MG63 (cell line): ENCODE data around the gene SLC35F3. TPM values are rescaled to one million over a fixed set of nuclear protein-coding genes. Genes with fewer than 3 reads are reported as not detected.

Source experiments
- DNase-seq: peaks from one replicate; pipeline ENCODE4 v3.0.0-alpha.2; 2020
- H3K27me3 ChIP-seq: fragments of 250-450 bp; sonication (Bioruptor Pico); 2 replicates; pipeline ENCODE4 v1.5.1; 2020; ENCODE audit warnings: mild to moderate bottlenecking, moderate library complexity
- H3K36me3 ChIP-seq: fragments of 250-450 bp; sonication (Bioruptor Pico); 2 replicates; pipeline ENCODE4 v1.5.1; 2020; ENCODE audit warnings: mild to moderate bottlenecking, moderate library complexity
- H3K4me3 ChIP-seq: fragments of 250-450 bp; sonication (Bioruptor Pico); 2 replicates; pipeline ENCODE4 v1.5.1; 2020; ENCODE audit warnings: mild to moderate bottlenecking, moderate library complexity
- H3K9me3 ChIP-seq: fragments of 250-450 bp; sonication (Bioruptor Pico); 2 replicates; pipeline ENCODE4 v1.5.1; 2020; ENCODE audit warnings: mild to moderate bottlenecking, moderate library complexity
- total RNA-seq: library from RNA; depleted of rRNA; stranded (reverse); fragments of >200 nt; shearing (Covaris generic); gene quantifications from 2 replicates; pipeline ENCODE4 v1.2.3, GENCODE V29; 2014; ENCODE audit warnings: low replicate concordance

The SLC35F3 gene
- total RNA-seq, 1 experiment from 2014 or later = 2.5 TPM

- DNase-seq = no peak
- H3K4me3 ChIP-seq = no peak overlapping the region
- H3K36me3 ChIP-seq = no peaks in the 10 kb centered on the region
- no peaks in the 10 kb centered on the region for H3K9me3 ChIP-seq
- H3K27me3 ChIP-seq = no peaks in the 10 kb centered on the region; the same call in 1 of the 2 replicates
Measured at GRCh38 chr1:234315588-234315987, 411.1 kb downstream of the SLC35F3 start.

- H3K27me3 ChIP-seq = no peaks in the 10 kb centered on the region; the same call in 1 of the 2 replicates
- H3K36me3 ChIP-seq = no peaks in the 10 kb centered on the region
- H3K9me3 ChIP-seq = no peaks in the 10 kb centered on the region
- no peak for DNase-seq
- no peak overlapping the region for H3K4me3 ChIP-seq
Measured at GRCh38 chr1:234316486-234316885, 412.0 kb downstream of the SLC35F3 start.

DNA sequence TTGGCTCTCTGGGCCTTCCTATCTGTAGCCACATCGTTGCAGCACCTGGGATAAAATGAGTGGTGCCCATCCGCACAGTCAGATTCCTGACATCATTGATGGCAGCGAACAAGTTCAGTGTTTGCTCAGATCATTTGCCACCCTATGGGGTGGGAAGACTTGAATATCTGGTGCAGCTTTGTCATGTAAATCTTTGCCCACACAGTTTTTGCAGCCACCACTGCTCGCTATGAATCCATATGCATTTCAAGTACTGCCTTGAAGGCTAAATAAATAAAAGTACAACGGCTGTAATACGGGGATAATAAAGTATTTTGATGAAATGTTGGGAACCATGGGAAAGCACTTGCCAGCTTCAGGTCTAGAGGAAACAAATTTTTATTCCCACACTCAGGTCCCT, 412.5 kb downstream of the SLC35F3 start:
- Histone ChIP-seq H3K27me3 (no peaks in the 10 kb centered on the region; the same call in 1 of the 2 replicates), H3K36me3 (no peaks in the 10 kb centered on the region), H3K4me3 (no peak overlapping the region), H3K9me3 (no peaks in the 10 kb centered on the region)
- DNase-seq = no peak

GRCh38 chr1:234320069-234320468, 415.6 kb downstream of the SLC35F3 start:
- H3K27me3 ChIP-seq = peaks cover 1% of the 10 kb centered on the region; the same call in 1 of the 2 replicates
- no peaks in the 10 kb centered on the region for H3K36me3 ChIP-seq
- H3K9me3 ChIP-seq = no peaks in the 10 kb centered on the region
- no peak for DNase-seq
- no peak overlapping the region for H3K4me3 ChIP-seq

- no peaks in the 10 kb centered on the region for H3K9me3 ChIP-seq
- no peak for DNase-seq
- H3K27me3 ChIP-seq = peaks cover 6% of the 10 kb centered on the region; the same call in 1 of the 2 replicates
- no peaks in the 10 kb centered on the region for H3K36me3 ChIP-seq
- no peak overlapping the region for H3K4me3 ChIP-seq
Measured at GRCh38 chr1:234320549-234320948, 416.1 kb downstream of the SLC35F3 start.

- peaks cover 10% of the 10 kb centered on the region; the same call in 1 of the 2 replicates for H3K27me3 ChIP-seq
- no peak for DNase-seq
- H3K4me3 ChIP-seq = no peak overlapping the region
- H3K36me3 ChIP-seq = no peaks in the 10 kb centered on the region
- no peaks in the 10 kb centered on the region for H3K9me3 ChIP-seq
Measured at GRCh38 chr1:234321231-234321630, 416.8 kb downstream of the SLC35F3 start.

GRCh38 chr1:234322097-234322496, 417.6 kb downstream of the SLC35F3 start:
- no peak for DNase-seq
- H3K36me3 ChIP-seq = no peaks in the 10 kb centered on the region
- H3K27me3 ChIP-seq = peaks cover 13% of the 10 kb centered on the region; the same call in 1 of the 2 replicates
- no peak overlapping the region for H3K4me3 ChIP-seq
- no peaks in the 10 kb centered on the region for H3K9me3 ChIP-seq

DNA sequence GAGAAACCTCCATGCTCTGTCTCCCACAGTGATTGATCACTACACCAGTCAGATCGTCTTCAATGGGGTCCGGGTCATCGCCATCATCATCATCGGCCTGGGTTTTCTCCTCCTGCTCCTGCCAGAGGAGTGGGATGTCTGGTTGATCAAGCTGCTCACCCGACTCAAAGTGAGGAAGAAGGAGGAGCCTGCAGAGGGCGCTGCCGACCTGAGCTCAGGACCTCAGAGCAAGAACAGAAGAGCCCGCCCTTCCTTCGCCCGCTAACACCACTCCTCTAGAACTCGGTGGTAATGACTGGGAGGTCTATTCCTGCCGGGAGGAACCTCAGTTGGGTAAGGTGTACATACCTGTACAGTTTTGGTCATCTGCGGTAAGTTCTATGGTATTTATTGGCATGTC, 418.5 kb downstream of the SLC35F3 start:
- no peaks in the 10 kb centered on the region for H3K9me3 ChIP-seq
- peaks cover 13% of the 10 kb centered on the region; the same call in 1 of the 2 replicates for H3K27me3 ChIP-seq
- no peak overlapping the region for H3K4me3 ChIP-seq
- DNase-seq = peak; percentile 36
- no peaks in the 10 kb centered on the region for H3K36me3 ChIP-seq

GRCh38 chr1:234324821-234325220, 420.3 kb downstream of the SLC35F3 start:
- no peak for DNase-seq
- H3K4me3 ChIP-seq = no peak overlapping the region
- no peaks in the 10 kb centered on the region for H3K36me3 ChIP-seq

DNA sequence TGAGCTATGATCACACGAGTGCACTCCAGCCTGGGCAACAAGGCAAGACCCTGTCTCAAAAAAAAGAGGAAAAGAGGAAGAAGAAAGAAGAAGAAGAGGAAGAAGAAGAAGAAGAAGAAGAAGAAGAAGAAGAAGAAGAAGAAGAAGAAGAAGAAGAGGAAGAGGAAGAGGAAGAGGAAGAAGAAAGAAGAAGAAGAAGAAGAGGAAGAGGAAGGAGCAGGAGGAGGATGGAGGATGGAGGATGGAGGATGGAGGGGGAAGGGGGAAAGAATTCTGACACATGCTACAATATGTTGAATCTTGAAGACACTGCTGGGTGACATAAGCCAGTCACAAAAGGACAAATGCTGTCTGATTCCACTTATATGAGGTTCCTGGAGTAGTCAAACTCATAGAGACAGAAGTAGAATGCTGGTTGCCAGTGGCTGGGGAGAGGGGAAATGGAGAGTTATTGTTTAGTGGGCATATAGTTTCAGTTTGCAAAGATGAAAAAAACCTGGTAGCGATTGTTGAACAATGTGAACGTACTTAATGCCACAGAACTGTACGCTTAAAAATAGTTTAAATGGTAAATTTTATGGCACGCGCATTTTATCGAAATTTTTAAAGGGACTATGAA, 421.5 kb downstream of the SLC35F3 start:
- no peak for DNase-seq
- no peaks in the 10 kb centered on the region for H3K9me3 ChIP-seq
- H3K4me3 ChIP-seq = no peak overlapping the region
- H3K27me3 ChIP-seq = peaks cover 13% of the 10 kb centered on the region; the same call in 1 of the 2 replicates
- no peaks in the 10 kb centered on the region for H3K36me3 ChIP-seq

More at GRCh38 chr1:234324821-234325220, 420.3 kb downstream of the SLC35F3 start:
- H3K9me3 ChIP-seq = no peaks in the 10 kb centered on the region
- H3K27me3 ChIP-seq = peaks cover 13% of the 10 kb centered on the region; the same call in 1 of the 2 replicates

DNA sequence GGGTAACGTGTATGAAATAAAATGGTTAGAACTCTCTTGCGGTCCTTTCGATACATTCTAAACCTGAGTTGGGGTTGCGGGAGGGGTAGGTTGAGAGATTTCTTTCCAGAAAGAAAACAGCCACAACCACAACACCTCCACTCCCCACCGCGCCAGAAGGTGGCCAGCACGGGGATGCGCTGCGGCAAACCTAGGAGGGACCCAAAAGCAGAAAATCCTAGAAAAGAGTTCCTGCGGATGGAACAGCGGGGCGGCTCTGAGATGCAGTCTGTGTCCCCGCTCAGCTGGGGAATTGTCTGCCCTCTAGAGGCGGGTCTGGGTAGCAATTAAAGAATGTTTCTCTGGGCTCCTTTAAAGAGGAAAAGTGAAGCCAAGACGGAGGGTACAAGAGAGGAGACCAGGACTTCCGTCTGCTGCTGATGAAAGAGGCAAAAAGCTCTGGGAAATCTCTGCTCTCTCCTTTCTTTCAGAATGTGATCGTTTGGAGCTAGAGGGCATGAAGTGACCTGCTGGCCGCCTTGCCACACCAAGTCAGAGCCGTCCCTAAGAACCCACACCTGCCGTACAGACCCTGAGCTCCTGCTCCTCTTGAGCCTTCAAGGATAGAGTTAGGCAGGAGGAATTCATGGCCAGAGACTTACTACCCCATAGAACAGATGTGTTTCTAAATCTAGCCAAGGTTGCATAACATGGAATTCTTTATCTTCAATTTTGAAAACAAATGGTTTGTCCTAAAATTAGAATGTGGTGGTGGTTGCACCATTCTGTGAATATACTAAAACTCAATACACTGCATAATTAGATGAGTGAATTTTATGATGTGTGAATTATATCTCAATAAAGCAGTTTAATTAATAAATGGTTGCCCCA, 422.3 kb downstream of the SLC35F3 start:
- no peak overlapping the region; the same call in 1 of the 2 replicates for H3K4me3 ChIP-seq
- no peaks in the 10 kb centered on the region for H3K9me3 ChIP-seq
- H3K27me3 ChIP-seq = peaks cover 13% of the 10 kb centered on the region; the same call in 1 of the 2 replicates
- DNase-seq = peak; percentile 60
- H3K36me3 ChIP-seq = no peaks in the 10 kb centered on the region

GRCh38 chr1:234327577-234328164, 423.2 kb downstream of the SLC35F3 start:
- H3K4me3 ChIP-seq = no peak overlapping the region
- H3K9me3 ChIP-seq = no peaks in the 10 kb centered on the region
- DNase-seq = no peak
- no peaks in the 10 kb centered on the region for H3K36me3 ChIP-seq
- H3K27me3 ChIP-seq = peaks cover 13% of the 10 kb centered on the region; the same call in 1 of the 2 replicates

DNA sequence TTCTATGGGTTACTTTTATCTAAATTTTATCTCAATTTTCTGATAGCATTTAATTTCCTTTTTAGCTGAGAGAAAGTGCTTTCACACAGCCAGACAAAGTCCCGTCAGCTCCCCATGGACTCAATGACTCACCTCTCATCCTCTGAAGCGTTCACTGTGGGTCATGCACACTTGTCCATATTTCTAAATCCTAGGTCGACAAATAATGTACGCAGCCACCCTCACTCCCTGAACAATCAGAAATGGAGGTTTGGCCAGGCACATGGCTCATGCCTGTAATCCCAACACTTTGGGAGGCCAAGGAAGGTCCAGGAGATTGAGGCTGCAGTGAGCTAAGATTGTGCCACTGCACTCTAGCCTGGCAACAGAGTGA, 426.4 kb downstream of the SLC35F3 start:
- Histone ChIP-seq H3K36me3 (no peaks in the 10 kb centered on the region), H3K9me3 (peaks cover 2% of the 10 kb centered on the region; the same call in 1 of the 2 replicates), H3K4me3 (no peak overlapping the region), H3K27me3 (0 out of 2 replicates have a peak, but pooled peaks cover 5% of the 10 kb centered on the region)
- no peak for DNase-seq

GRCh38 chr1:234331507-234331906, 427.0 kb downstream of the SLC35F3 start:
- DNase-seq = peak; percentile 33
- H3K27me3 ChIP-seq = no peaks in the 10 kb centered on the region

DNA sequence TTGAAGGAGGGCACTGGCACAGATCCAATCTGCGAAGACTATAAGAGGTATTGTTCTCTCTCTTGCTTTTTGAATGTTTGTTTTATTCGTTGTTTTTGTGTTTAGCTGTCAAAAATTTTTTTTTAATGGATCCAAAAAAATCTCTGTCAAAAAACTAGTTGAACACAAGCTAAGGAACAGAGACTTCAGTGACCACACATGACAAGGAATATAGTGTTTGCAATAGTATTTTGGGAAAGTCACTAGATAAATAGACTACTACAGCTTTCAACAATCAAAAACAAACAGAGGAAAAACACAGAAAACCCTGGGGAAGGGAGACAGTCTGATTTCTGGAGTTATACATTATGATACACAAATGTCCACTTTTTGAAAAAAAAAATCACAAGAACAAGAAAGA, 431.9 kb downstream of the SLC35F3 start:
- Histone ChIP-seq H3K27me3 (no peaks in the 10 kb centered on the region), H3K4me3 (no peak overlapping the region), H3K36me3 (no peaks in the 10 kb centered on the region), H3K9me3 (peaks cover 22% of the 10 kb centered on the region)
- DNase-seq = no peak

More at GRCh38 chr1:234331507-234331906, 427.0 kb downstream of the SLC35F3 start:
- H3K4me3 ChIP-seq = no peak overlapping the region
- peaks cover 5% of the 10 kb centered on the region for H3K9me3 ChIP-seq
- H3K36me3 ChIP-seq = no peaks in the 10 kb centered on the region

GRCh38 chr1:234337233-234337632, 432.8 kb downstream of the SLC35F3 start:
- Histone ChIP-seq H3K9me3 (peaks cover 23% of the 10 kb centered on the region), H3K36me3 (no peaks in the 10 kb centered on the region), H3K4me3 (no peak overlapping the region), H3K27me3 (no peaks in the 10 kb centered on the region)
- no peak for DNase-seq

GRCh38 chr1:234340528-234340927, 436.1 kb downstream of the SLC35F3 start:
- Histone ChIP-seq H3K4me3 (no peak overlapping the region), H3K9me3 (peaks cover 24% of the 10 kb centered on the region), H3K36me3 (no peaks in the 10 kb centered on the region), H3K27me3 (no peaks in the 10 kb centered on the region)
- no peak for DNase-seq
